Gastrocnemius medialis (tissue), 4 donors: Measurements from ENCODE around the gene PODNL1. TPM values are rescaled to one million over a fixed set of nuclear protein-coding genes. Genes with fewer than 3 reads are reported as not detected.
A peak's percentile ranks its signal among the peaks of the same experiment; 100 is the strongest.
"Not testable (repeated sequence)": the region's sequence is repeated elsewhere in the genome, so short reads cannot be mapped to it uniquely, and the experiment has no call there.

Experiments used
- ATAC-seq, 2 donors: fragments of 150-250 bp; one replicate each; pipeline ENCODE4 v1.9.1; 2016
- DNase-seq, 2 donors: peaks; one replicate each; pipeline ENCODE4 v3.0.0-alpha.2; 2019
- H3K27ac ChIP-seq, 4 donors: fragments of 200-600 bp; sonication (generic); 1 replicate in 1 of 4; 2 replicates in 3 of 4; pipeline ENCODE4 v1.5.1; 2016 to 2018; ENCODE audit warnings: mild to moderate bottlenecking in 2 of 4, moderate library complexity in 1 of 4
- H3K27me3 ChIP-seq, 3 donors: fragments of 200-600 bp; sonication (generic) in 2 of 3; 1 replicate in 1 of 3; 2 replicates in 2 of 3; pipeline versions ENCODE4 v1.5.1 to v1.6.0; 2016 to 2019; ENCODE audit warnings: mild to moderate bottlenecking in 1 of 3, moderate library complexity in 1 of 3
- H3K36me3 ChIP-seq, 2 donors: fragments of 200-600 bp; sonication (generic) in 1 of 2; one replicate each; pipeline ENCODE4 v1.5.1; 2017 to 2018
- H3K4me1 ChIP-seq, 2 donors: fragments of 200-600 bp; sonication (generic) in 1 of 2; one replicate each; pipeline ENCODE4 v1.5.1; 2016 to 2017; ENCODE audit warnings: mild to moderate bottlenecking in 2 of 2
- H3K4me3 ChIP-seq, 4 donors: fragments of 200-600 bp; sonication (generic) in 3 of 4; 1 replicate in 1 of 4; 2 replicates in 3 of 4; pipeline ENCODE4 v1.5.1; 2016 to 2019; ENCODE audit warnings: mild to moderate bottlenecking in 2 of 4
- H3K9me3 ChIP-seq, 3 donors: fragments of 200-600 bp; sonication (generic) in 2 of 3; 1 replicate in 1 of 3; 2 replicates in 2 of 3; pipeline ENCODE4 v1.5.1; 2016 to 2019
- POLR2A ChIP-seq, 2 donors: fragments of 450-650 bp; IDR thresholded peaks; one replicate each; pipeline ENCODE4 v1.6.1; 2017; ENCODE audit warnings: antibody characterized with exemption in 2 of 2, mild to moderate bottlenecking in 2 of 2, moderate library complexity in 2 of 2
- in situ Hi-C, 4 donors: fragments of 200-750 bp; cut with MboI; loops; one replicate each; pipeline versions ENCODE4 v1.15.0 to v1.8.0; 2017; ENCODE audit warnings: low sequenced_read_pairs in 4 of 4
- intact Hi-C: fragments of 100-400 bp; cut with DNase I; formaldehyde crosslinking; loops from one replicate; pipeline ENCODE4 v1.15.1; 2023; ENCODE audit warnings: low total_unique reads
- total RNA-seq, 4 donors: library from RNA; depleted of rRNA; stranded (reverse); fragments of >200 nt; gene quantifications; one replicate each; pipeline versions ENCODE4 v1.1.0 to v1.2.3, GENCODE V29; 2016
- TF ChIP-seq, protein P1 (sequence below), 5 experiments: fragments of 450-650 bp in 3 of 5; fragments of 200-600 bp in 2 of 5; sonication (generic) in 2 of 5; IDR thresholded peaks in 4 of 5; conservative IDR thresholded peaks in 1 of 5; 1 replicate in 4 of 5; 2 replicates in 1 of 5; pipeline ENCODE4 v1.5.1; 2016 to 2019; ENCODE audit warnings: antibody characterized with exemption in 5 of 5, mild to moderate bottlenecking in 3 of 5, moderate library complexity in 3 of 5

The PODNL1 gene
- total RNA-seq, 4 donors from 2014 or later, result 0.55 to 0.61 TPM; not detected in 2

DNA sequence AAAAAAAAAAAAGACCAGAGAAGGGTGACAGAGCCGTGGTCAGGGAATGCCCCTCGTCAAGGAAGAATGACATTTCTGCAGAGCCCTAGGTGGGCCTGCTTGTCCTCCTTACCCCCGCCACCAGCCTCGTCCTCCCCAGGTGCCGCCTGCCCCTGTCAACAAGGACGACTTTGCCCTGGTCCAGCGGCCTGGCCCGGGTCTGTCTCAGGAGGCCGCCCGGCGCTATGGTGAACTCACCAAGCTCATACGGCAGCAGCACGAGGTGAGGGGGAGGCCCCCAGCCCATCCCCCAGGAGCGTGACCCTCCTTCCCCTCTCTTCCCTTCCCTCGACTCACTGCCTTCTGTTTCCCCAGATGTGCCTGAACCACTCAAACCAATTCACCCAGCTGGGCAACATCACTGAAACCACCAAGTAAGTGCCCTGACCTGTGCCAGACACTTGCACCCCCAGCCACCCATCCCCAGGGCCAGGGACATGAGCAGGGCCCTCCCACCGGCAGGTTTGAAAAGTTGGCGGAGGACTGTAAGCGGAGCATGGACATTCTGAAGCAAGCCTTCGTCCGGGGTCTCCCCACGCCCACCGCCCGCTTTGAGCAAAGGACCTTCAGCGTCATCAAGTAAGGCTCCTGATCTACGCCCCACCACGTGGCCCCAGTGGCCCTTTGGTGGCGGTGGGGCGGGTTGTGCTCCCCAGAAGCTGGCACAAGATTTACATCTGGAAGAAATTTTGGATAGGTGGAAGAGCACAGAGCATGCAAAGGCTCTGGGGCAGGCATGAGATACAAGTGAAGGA lies 14.8 kb downstream of the PODNL1 start:
- Histone ChIP-seq H3K27ac (no peak overlapping the region), H3K36me3 (peaks cover 0 to 77% of the 10 kb centered on the region in 2 donors), H3K4me3 (no peak overlapping the region), H3K4me1 (no peaks in the 10 kb centered on the region), H3K27me3 (no peaks in the 10 kb centered on the region), H3K9me3 (no peaks in the 10 kb centered on the region)
- DNase-seq, result no peak
- TF ChIP-seq, protein P1, sequence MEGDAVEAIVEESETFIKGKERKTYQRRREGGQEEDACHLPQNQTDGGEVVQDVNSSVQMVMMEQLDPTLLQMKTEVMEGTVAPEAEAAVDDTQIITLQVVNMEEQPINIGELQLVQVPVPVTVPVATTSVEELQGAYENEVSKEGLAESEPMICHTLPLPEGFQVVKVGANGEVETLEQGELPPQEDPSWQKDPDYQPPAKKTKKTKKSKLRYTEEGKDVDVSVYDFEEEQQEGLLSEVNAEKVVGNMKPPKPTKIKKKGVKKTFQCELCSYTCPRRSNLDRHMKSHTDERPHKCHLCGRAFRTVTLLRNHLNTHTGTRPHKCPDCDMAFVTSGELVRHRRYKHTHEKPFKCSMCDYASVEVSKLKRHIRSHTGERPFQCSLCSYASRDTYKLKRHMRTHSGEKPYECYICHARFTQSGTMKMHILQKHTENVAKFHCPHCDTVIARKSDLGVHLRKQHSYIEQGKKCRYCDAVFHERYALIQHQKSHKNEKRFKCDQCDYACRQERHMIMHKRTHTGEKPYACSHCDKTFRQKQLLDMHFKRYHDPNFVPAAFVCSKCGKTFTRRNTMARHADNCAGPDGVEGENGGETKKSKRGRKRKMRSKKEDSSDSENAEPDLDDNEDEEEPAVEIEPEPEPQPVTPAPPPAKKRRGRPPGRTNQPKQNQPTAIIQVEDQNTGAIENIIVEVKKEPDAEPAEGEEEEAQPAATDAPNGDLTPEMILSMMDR (IDR thresholded peaks at IDR 0.05 in 4 of 5, conservative IDR thresholded peaks at IDR 0.05 in 1 of 5), result no peak
- no peak for TF ChIP-seq POLR2A (IDR thresholded peaks at IDR 0.05)
- in situ Hi-C loops (no loop called here), intact Hi-C loops (no loop called here)
- ATAC-seq, result no peak

DNA sequence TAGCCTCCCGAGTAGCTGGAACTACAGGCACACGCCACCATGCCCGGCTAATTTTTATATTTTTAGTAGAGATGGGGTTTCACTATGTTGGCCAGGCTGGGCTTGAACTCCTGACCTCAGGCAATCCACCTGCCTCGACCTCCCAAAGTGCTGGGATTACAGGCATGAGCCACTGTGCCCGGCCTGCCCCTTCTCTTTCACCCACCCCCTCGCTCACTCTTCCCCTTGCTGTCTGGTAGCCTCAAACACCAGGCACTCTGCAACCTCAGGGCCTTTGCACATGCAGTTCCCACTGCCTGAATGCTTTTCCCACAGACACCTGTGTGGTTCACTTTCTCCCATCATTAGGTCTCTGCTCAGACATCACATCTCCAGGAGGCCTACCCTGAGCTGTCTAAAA lies 16.1 kb downstream of the PODNL1 start:
- H3K27ac ChIP-seq, H3K4me1 ChIP-seq, ATAC-seq, in situ Hi-C loops, H3K9me3 ChIP-seq, DNase-seq, intact Hi-C loops, H3K4me3 ChIP-seq, H3K27me3 ChIP-seq: not testable (repeated sequence)
- H3K36me3 ChIP-seq, result peaks cover 0 to 88% of the 10 kb centered on the region in 2 donors

GRCh38 chr19:13920940-13921747 lies 17.1 kb downstream of the PODNL1 start:
- no peaks in the 10 kb centered on the region for H3K4me1 ChIP-seq
- in situ Hi-C loops, result no loop called here

GRCh38 chr19:13920524-13920923 lies 17.7 kb downstream of the PODNL1 start:
- Histone ChIP-seq H3K36me3 (peaks cover 0 to 86% of the 10 kb centered on the region in 2 donors), H3K9me3 (no peaks in the 10 kb centered on the region), H3K4me3 (no peak overlapping the region), H3K27me3 (no peaks in the 10 kb centered on the region), H3K27ac (no peak overlapping the region), H3K4me1 (no peaks in the 10 kb centered on the region)
- intact Hi-C loops (no loop called here), in situ Hi-C loops (no loop called here)
- TF ChIP-seq POLR2A (IDR thresholded peaks at IDR 0.05), result no peak
- TF ChIP-seq, protein P1 (IDR thresholded peaks at IDR 0.05 in 4 of 5, conservative IDR thresholded peaks at IDR 0.05 in 1 of 5), result no peak
- no peak for ATAC-seq
- DNase-seq, result no peak

More at GRCh38 chr19:13920940-13921747, 17.1 kb downstream of the PODNL1 start:
- no peak for DNase-seq
- TF ChIP-seq, protein P1 (IDR thresholded peaks at IDR 0.05 in 4 of 5, conservative IDR thresholded peaks at IDR 0.05 in 1 of 5), result no peak
- TF ChIP-seq POLR2A (IDR thresholded peaks at IDR 0.05), result no peak
- peaks cover 0 to 82% of the 10 kb centered on the region in 2 donors for H3K36me3 ChIP-seq
- intact Hi-C loops, result no loop called here
- H3K9me3 ChIP-seq, result no peaks in the 10 kb centered on the region
- H3K4me3 ChIP-seq, result no peak overlapping the region
- no peaks in the 10 kb centered on the region for H3K27me3 ChIP-seq
- peak in 1 of 2 donors; percentile 76 for ATAC-seq
- H3K27ac ChIP-seq, result no peak overlapping the region
